IMR-90 (cell line): Measurements from ENCODE around the gene NR0B2. TPM values are rescaled to one million over a fixed set of nuclear protein-coding genes. Genes with fewer than 3 reads are reported as not detected.
A peak's percentile ranks its signal among the peaks of the same experiment; 100 is the strongest.

ENCODE experiments used
- ATAC-seq: fragments of 200-7000 bp; cut with Tn5 transposase; 2 replicates; pipeline ENCODE4 v1.9.1; 2020; ENCODE audit warnings: low read depth, mild to moderate bottlenecking, moderate library complexity
- BruUV-seq: library from RNA; stranded (reverse); fragments of 400-500 nt; replicated peaks from 2 replicates; lab custom pipeline; 2021; lab: Mats Ljungman, UMichigan
- CTCF ChIA-PET: fragments of 300-600 bp; formaldehyde crosslinking; extraction: SDS; loops from one replicate; lab custom pipeline; 2021; ENCODE audit warnings: antibody characterized with exemption; lab: Yijun Ruan, JAX
- POLR2A ChIA-PET: fragments of 300-600 bp; sonication (Branson Sonifier 250); formaldehyde crosslinking; loops from one replicate; lab custom pipeline; 2022; ENCODE audit warnings: antibody characterized with exemption; ENCODE audit not compliant: unreplicated experiment; lab: Charles Lee
- DNase-seq: peaks from one replicate; pipeline ENCODE4 v3.0.0; 2013
- H2AFZ ChIP-seq: replicated peaks from 2 replicates; pipeline ENCODE3; 2013; ENCODE audit warnings: low read length, mild to moderate bottlenecking; ENCODE audit not compliant: poor library complexity
- H2AK5ac ChIP-seq: 2 replicates; pipeline ENCODE4 v1.6.1; 2013; ENCODE audit warnings: low read depth, low read length, inconsistent platforms
- H2AK9ac ChIP-seq: replicated peaks from 2 replicates; pipeline ENCODE3; 2013; ENCODE audit warnings: mild to moderate bottlenecking, low read depth, low read length, moderate library complexity; ENCODE audit not compliant: poor library complexity
- H2BK120ac ChIP-seq: 2 replicates; pipeline ENCODE4 v1.6.1; 2013; ENCODE audit warnings: low read depth, low read length, inconsistent platforms
- H2BK15ac ChIP-seq: 3 replicates; pipeline ENCODE4 v1.6.1; 2013; ENCODE audit warnings: low read depth, low read length, inconsistent platforms
- H2BK20ac ChIP-seq: 2 replicates; pipeline ENCODE4 v1.6.1; 2013; ENCODE audit warnings: low read depth, mild to moderate bottlenecking, inconsistent platforms, low read length, moderate library complexity
- H2BK5ac ChIP-seq: 2 replicates; pipeline ENCODE4 v1.6.1; 2013; ENCODE audit warnings: mild to moderate bottlenecking, low read depth, low read length, inconsistent platforms; ENCODE audit not compliant: poor library complexity, severe bottlenecking
- H3K14ac ChIP-seq: replicated peaks from 2 replicates; pipeline ENCODE4 v1.6.1; 2013; ENCODE audit warnings: low read depth, low read length, inconsistent platforms
- H3K18ac ChIP-seq: 2 replicates; pipeline ENCODE4 v1.6.1; 2013; ENCODE audit warnings: low read depth, low read length, control low read depth
- H3K23ac ChIP-seq: 2 replicates; pipeline ENCODE4 v1.6.1; 2013; ENCODE audit warnings: low read depth, low read length, inconsistent platforms
- H3K27ac ChIP-seq: 2 replicates; pipeline ENCODE4 v1.5.1; 2013; ENCODE audit warnings: mild to moderate bottlenecking, control low read depth, low read length; ENCODE audit not compliant: insufficient read depth
- H3K27me3 ChIP-seq: 2 replicates; pipeline ENCODE4 v1.6.1; 2013; ENCODE audit warnings: low read length; ENCODE audit not compliant: control insufficient read depth, insufficient read depth
- H3K36me3 ChIP-seq: 2 replicates; pipeline ENCODE4 v1.6.1; 2013; ENCODE audit warnings: low read length, mixed read lengths; ENCODE audit not compliant: control insufficient read depth, insufficient read depth
- H3K4ac ChIP-seq: 2 replicates; pipeline ENCODE4 v1.6.1; 2013; ENCODE audit warnings: low read depth, low read length, inconsistent platforms
- H3K4me1 ChIP-seq: 2 replicates; pipeline ENCODE4 v1.6.1; 2013; ENCODE audit warnings: low read length, mixed read lengths; ENCODE audit not compliant: control insufficient read depth, insufficient read depth
- H3K4me2 ChIP-seq: 2 replicates; pipeline ENCODE4 v1.6.1; 2013; ENCODE audit warnings: low read depth, mild to moderate bottlenecking, control low read depth, low read length, moderate library complexity
- H3K4me3 ChIP-seq: 2 replicates; pipeline ENCODE4 v1.5.1; 2013; ENCODE audit warnings: low read depth, mild to moderate bottlenecking, control low read depth, low read length, moderate library complexity; ENCODE audit not compliant: insufficient read depth
- H3K56ac ChIP-seq: 2 replicates; pipeline ENCODE4 v1.6.1; 2013; ENCODE audit warnings: low read length, inconsistent platforms; ENCODE audit not compliant: insufficient read depth; ENCODE audit errors: extremely low read depth
- H3K79me1 ChIP-seq, 2 experiments: 2 replicates each; pipeline ENCODE4 v1.6.1; 2013; ENCODE audit warnings: low read length in 2 of 2, inconsistent platforms in 1 of 2, low read depth in 1 of 2
- H3K9ac ChIP-seq: 2 replicates; pipeline ENCODE4 v1.6.1; 2013; ENCODE audit warnings: low read depth, low read length, control low read depth
- H3K9me1 ChIP-seq: 2 replicates; pipeline ENCODE4 v1.6.1; 2013; ENCODE audit warnings: low read length, inconsistent platforms; ENCODE audit not compliant: insufficient read depth
- H3K9me3 ChIP-seq: 2 replicates; pipeline ENCODE4 v1.6.1; 2013; ENCODE audit warnings: low read length; ENCODE audit not compliant: control insufficient read depth, insufficient read depth
- H4K20me1 ChIP-seq: 2 replicates; pipeline ENCODE4 v1.6.1; 2013; ENCODE audit warnings: low read length, inconsistent platforms; ENCODE audit not compliant: insufficient read depth
- H4K5ac ChIP-seq: 2 replicates; pipeline ENCODE4 v1.6.1; 2013; ENCODE audit warnings: mild to moderate bottlenecking, low read depth, low read length, control low read depth
- H4K8ac ChIP-seq, 2 experiments: 2 replicates each; pipeline ENCODE4 v1.6.1; 2013; ENCODE audit warnings: low read depth in 2 of 2, low read length in 2 of 2, control low read depth in 1 of 2, inconsistent platforms in 1 of 2
- H4K91ac ChIP-seq: 2 replicates; pipeline ENCODE4 v1.6.1; 2013; ENCODE audit warnings: low read depth, low read length, inconsistent platforms; ENCODE audit not compliant: insufficient read depth
- MXI1 ChIP-seq: IDR thresholded peaks from 2 replicates; pipeline ENCODE4 v1.6.1; 2012; ENCODE audit warnings: low read depth, mild to moderate bottlenecking, low read length, moderate library complexity, borderline replicate concordance
- NFE2L2 ChIP-seq: fragments of 150-350 bp; IDR thresholded peaks from 2 replicates; pipeline ENCODE4 v1.6.1; 2016; ENCODE audit warnings: low read depth, mild to moderate bottlenecking, low read length
- RAD21 ChIP-seq: IDR thresholded peaks from 2 replicates; pipeline ENCODE4 v1.6.1; 2012; ENCODE audit warnings: low read length, improper control_type of control experiment
- WGBS, 2 experiments: methylation state at CpG; one replicate each; pipeline versions ENCODE4 v1.1.5 to v1.1.7; 2013; ENCODE audit warnings: missing lambda C conversion rate in 2 of 2; ENCODE audit not compliant: insufficient read length in 1 of 2; ENCODE audit errors: extremely low coverage in 2 of 2; 5-methylcytosine and 5-hydroxymethylcytosine counted together
- dilution Hi-C: fragments of 300-500 bp; cut with HindIII; formaldehyde crosslinking; loops from one replicate; pipeline ENCODE4 v1.14.3; 2018; ENCODE audit warnings: low sequenced_read_pairs; ENCODE audit not compliant: unreplicated experiment
- in situ Hi-C: fragments of 300-500 bp; cut with MboI; formaldehyde crosslinking; loops from 3 replicates; pipeline ENCODE4 v1.14.3; 2019; ENCODE audit warnings: low sequenced_read_pairs, inconsistent platforms, mixed read lengths
- intact Hi-C: fragments of 100-400 bp; cut with micrococcal nuclease; formaldehyde crosslinking; loops from 2 replicates; pipeline ENCODE4 v1.10.0; 2022
- polyA plus RNA-seq, 3 experiments: library from polyadenylated mRNA; depleted of rRNA; stranded (reverse); fragments of >200 nt; gene quantifications; 2 replicates each; pipeline ENCODE4 v1.2.3, GENCODE V29; 2012; ENCODE audit warnings: low replicate concordance in 1 of 3
- total RNA-seq: library from RNA; depleted of rRNA; stranded (reverse); fragments of >200 nt; gene quantifications from 2 replicates; pipeline ENCODE4 v1.2.3, GENCODE V29; 2012

NR0B2 gene
- total and polyA plus RNA-seq, 2 of the 4 experiments (the other 2 are of a cell fraction) = not detected

DNA sequence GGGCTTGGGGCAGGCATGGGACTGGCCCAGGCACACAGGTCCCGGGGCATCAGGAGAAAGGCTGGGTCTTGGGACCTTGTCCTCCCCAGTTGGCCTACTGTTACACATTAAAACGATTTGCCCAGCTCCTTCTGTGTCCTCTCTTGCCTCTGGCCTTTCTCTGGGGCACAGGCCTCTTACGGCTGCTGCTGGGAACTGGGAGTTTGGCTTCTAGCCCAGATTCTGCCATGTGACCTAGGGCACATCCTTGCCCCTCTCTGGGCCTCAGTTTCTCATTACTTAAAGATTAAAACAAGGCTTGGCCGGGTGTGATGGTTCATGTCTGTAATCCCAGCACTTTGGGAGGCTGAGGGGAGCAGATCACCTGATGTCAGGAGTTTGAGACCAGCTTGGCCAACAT lies 32.5 kb upstream of the NR0B2 start:
- H3K27me3 ChIP-seq = no peaks in the 10 kb centered on the region
- in situ Hi-C loops = no loop called here
- H2AK5ac ChIP-seq = no peak overlapping the region
- no peak overlapping the region for H3K9ac ChIP-seq
- H2AFZ ChIP-seq = no peak overlapping the region
- intact Hi-C loops = no loop called here
- no peak overlapping the region for H2AK9ac ChIP-seq
- no peak overlapping the region for H2BK120ac ChIP-seq
- ATAC-seq (no peak), DNase-seq (no peak)
- no peak overlapping the region for H3K4me2 ChIP-seq
- no peak overlapping the region for H3K56ac ChIP-seq
- no peak overlapping the region for H2BK5ac ChIP-seq
- peaks cover 3 to 10% of the 10 kb centered on the region in 2 experiments; a peak in 2 of 4 replicates for H3K79me1 ChIP-seq
- H3K23ac ChIP-seq = no peak overlapping the region
- H3K9me1 ChIP-seq = 0 out of 2 replicates have a peak, but pooled peaks cover 7% of the 10 kb centered on the region
- H2BK20ac ChIP-seq = no peak overlapping the region
- ChIA-PET POLR2A (no interaction called here), CTCF (no interaction called here)
- H4K91ac ChIP-seq = no peak overlapping the region
- no peak overlapping the region for H3K4ac ChIP-seq
- H3K27ac ChIP-seq = no peak overlapping the region
- H3K4me3 ChIP-seq = no peak overlapping the region
- no peaks in the 10 kb centered on the region; the same call in 1 of the 2 replicates for H4K20me1 ChIP-seq
- no peak overlapping the region for H4K8ac ChIP-seq
- no peak overlapping the region for H2BK15ac ChIP-seq
- peaks cover 46% of the 10 kb centered on the region for H3K36me3 ChIP-seq
- dilution Hi-C loops = no loop called here
- H3K18ac ChIP-seq = no peak overlapping the region
- no peaks in the 10 kb centered on the region for H3K9me3 ChIP-seq
- TF ChIP-seq MXI1 (no peak), RAD21 (no peak), NFE2L2 (no peak)
- no peak overlapping the region for H3K14ac ChIP-seq
- TSS peak; percentile 84 for BruUV-seq
- no peaks in the 10 kb centered on the region for H3K4me1 ChIP-seq
- no peak overlapping the region for H4K5ac ChIP-seq
- no CpG with 5 or more reads among the region's 4 CpGs for WGBS, 2 experiments
